ENCODE measurements around the gene TMEM178A. TPM values are rescaled to one million over a fixed set of nuclear protein-coding genes. Genes with fewer than 3 reads are reported as not detected.
"Not testable (repeated sequence)": the region's sequence is repeated elsewhere in the genome, so short reads cannot be mapped to it uniquely, and the experiment has no call there.

The TMEM178A gene
- polyA plus RNA-seq, 3 donors, result 0.15 TPM; not detected in 2

GRCh38 chr2:39724828-39725144 lies 59.1 kb downstream of the TMEM178A start:
- no peak for DNase-seq
- H3K4me3 ChIP-seq (replicated peaks in 1 of 3; ENCODE audit: low read depth in 2 of 3, low read length in 3 of 3), result no peak overlapping the region
- intact Hi-C loops (cut with micrococcal nuclease), result no loop called here
- H3K4me2 ChIP-seq (replicated peaks; ENCODE audit: extremely low read depth, low read length, poor library complexity, severe bottlenecking), result no peak overlapping the region
- H3K9me3 ChIP-seq (replicated peaks in 1 of 2; ENCODE audit: control insufficient read depth in 1 of 2, insufficient read depth in 1 of 2, low read length in 2 of 2), result no peaks in the 10 kb centered on the region
- H3K36me3 ChIP-seq (replicated peaks in 1 of 2; ENCODE audit: control insufficient read depth in 1 of 2, insufficient read depth in 2 of 2, low read length in 2 of 2), result no peaks in the 10 kb centered on the region
- no peak overlapping the region for H3K27ac Mint-ChIP-seq
- TF ChIP-seq CTCF (IDR thresholded peaks at IDR 0.05), result no peak
- no peaks in the 10 kb centered on the region for H4K20me1 ChIP-seq (ENCODE audit: insufficient read depth, low read length)
- no peaks in the 10 kb centered on the region for H3K36me3 Mint-ChIP-seq
- H3K79me2 ChIP-seq (ENCODE audit: insufficient read depth, low read length), result no peaks in the 10 kb centered on the region
- H3K9ac ChIP-seq (ENCODE audit: insufficient read depth, low read length, poor library complexity, severe bottlenecking), result no peak overlapping the region
- H3K4me1 Mint-ChIP-seq, result peaks cover 2% of the 10 kb centered on the region
- H3K27me3 Mint-ChIP-seq (ENCODE audit: low read depth in 3 of 3), result peaks cover 0 to 4% (median 0%) of the 10 kb centered on the region in 3 donors
- no peaks in the 10 kb centered on the region for H3K4me1 ChIP-seq (ENCODE audit: control insufficient read depth in 1 of 2, insufficient read depth in 2 of 2, low read length in 2 of 2)
- no peak overlapping the region for H3K27ac ChIP-seq (ENCODE audit: low read depth in 1 of 2, low read length in 2 of 2)
- no peaks in the 10 kb centered on the region for H3K27me3 ChIP-seq (ENCODE audit: control insufficient read depth in 2 of 2, insufficient read depth in 2 of 2, low read length in 2 of 2)
- peaks cover 0 to 2% (median 0%) of the 10 kb centered on the region in 7 donors for H3K9me3 Mint-ChIP-seq
- WGBS (ENCODE audit: insufficient coverage), result no CpG with 5 or more reads among the region's 4 CpGs
- H3K4me3 Mint-ChIP-seq, result no peak overlapping the region
- H2AFZ ChIP-seq (ENCODE audit: insufficient read depth, low read depth, low read length, poor library complexity, severe bottlenecking), result no peak overlapping the region

GRCh38 chr2:39725401-39725800 lies 59.7 kb downstream of the TMEM178A start:
- H3K27ac ChIP-seq (ENCODE audit: low read depth in 1 of 2, low read length in 2 of 2), result no peak overlapping the region
- no peaks in the 10 kb centered on the region for H3K36me3 ChIP-seq (replicated peaks in 1 of 2; ENCODE audit: control insufficient read depth in 1 of 2, insufficient read depth in 2 of 2, low read length in 2 of 2)
- Mint-ChIP-seq H3K9me3 (peaks cover 0 to 2% (median 0%) of the 10 kb centered on the region in 7 donors), H3K36me3 (no peaks in the 10 kb centered on the region), H3K4me1 (peaks cover 2% of the 10 kb centered on the region), H3K27me3 (ENCODE audit: low read depth in 3 of 3) (peaks cover 0 to 4% (median 1%) of the 10 kb centered on the region in 3 donors), H3K27ac (no peak overlapping the region), H3K4me3 (no peak overlapping the region)
- no peaks in the 10 kb centered on the region for H3K79me2 ChIP-seq (ENCODE audit: insufficient read depth, low read length)
- H3K4me2 ChIP-seq (replicated peaks; ENCODE audit: extremely low read depth, low read length, poor library complexity, severe bottlenecking), result no peak overlapping the region
- H4K20me1 ChIP-seq (ENCODE audit: insufficient read depth, low read length), result no peaks in the 10 kb centered on the region
- DNase-seq, result no peak
- WGBS (ENCODE audit: insufficient coverage), result 94% methylated on average over 3 of the region's 5 CpGs
- intact Hi-C loops (cut with micrococcal nuclease), result no loop called here
- H3K9me3 ChIP-seq (replicated peaks in 1 of 2; ENCODE audit: control insufficient read depth in 1 of 2, insufficient read depth in 1 of 2, low read length in 2 of 2), result no peaks in the 10 kb centered on the region
- no peak for TF ChIP-seq CTCF (IDR thresholded peaks at IDR 0.05)
- H3K27me3 ChIP-seq (ENCODE audit: control insufficient read depth in 2 of 2, insufficient read depth in 2 of 2, low read length in 2 of 2), result no peaks in the 10 kb centered on the region
- no peak overlapping the region for H3K4me3 ChIP-seq (replicated peaks in 1 of 3; ENCODE audit: low read depth in 2 of 3, low read length in 3 of 3)
- no peak overlapping the region for H2AFZ ChIP-seq (ENCODE audit: insufficient read depth, low read depth, low read length, poor library complexity, severe bottlenecking)
- H3K9ac ChIP-seq (ENCODE audit: insufficient read depth, low read length, poor library complexity, severe bottlenecking), result no peak overlapping the region
- no peaks in the 10 kb centered on the region for H3K4me1 ChIP-seq (ENCODE audit: control insufficient read depth in 1 of 2, insufficient read depth in 2 of 2, low read length in 2 of 2)

GRCh38 chr2:39728085-39728484 lies 62.4 kb downstream of the TMEM178A start:
- H3K27ac Mint-ChIP-seq; H3K9me3 ChIP-seq (replicated peaks in 1 of 2; ENCODE audit: control insufficient read depth in 1 of 2, insufficient read depth in 1 of 2, low read length in 2 of 2); H3K36me3 Mint-ChIP-seq; H3K4me1 Mint-ChIP-seq; H3K9ac ChIP-seq (ENCODE audit: insufficient read depth, low read length, poor library complexity, severe bottlenecking); H3K27me3 Mint-ChIP-seq (ENCODE audit: low read depth in 3 of 3); H3K27me3 ChIP-seq (ENCODE audit: control insufficient read depth in 2 of 2, insufficient read depth in 2 of 2, low read length in 2 of 2); H3K27ac ChIP-seq (ENCODE audit: low read depth in 1 of 2, low read length in 2 of 2); H3K4me3 ChIP-seq (replicated peaks in 1 of 3; ENCODE audit: low read depth in 2 of 3, low read length in 3 of 3); H3K4me3 Mint-ChIP-seq; H2AFZ ChIP-seq (ENCODE audit: insufficient read depth, low read depth, low read length, poor library complexity, severe bottlenecking); DNase-seq; H3K4me1 ChIP-seq (ENCODE audit: control insufficient read depth in 1 of 2, insufficient read depth in 2 of 2, low read length in 2 of 2); H3K4me2 ChIP-seq (replicated peaks; ENCODE audit: extremely low read depth, low read length, poor library complexity, severe bottlenecking); H3K79me2 ChIP-seq (ENCODE audit: insufficient read depth, low read length); H3K9me3 Mint-ChIP-seq; intact Hi-C loops (cut with micrococcal nuclease); H4K20me1 ChIP-seq (ENCODE audit: insufficient read depth, low read length): not testable (repeated sequence)
- WGBS (ENCODE audit: insufficient coverage), result no CpG with 5 or more reads among the region's 4 CpGs
- H3K36me3 ChIP-seq (replicated peaks in 1 of 2; ENCODE audit: control insufficient read depth in 1 of 2, insufficient read depth in 2 of 2, low read length in 2 of 2), result peaks cover 2 to 14% of the 10 kb centered on the region in 2 donors
